ENCODE results near the gene TSACC. TPM values are rescaled to one million over a fixed set of nuclear protein-coding genes. Genes with fewer than 3 reads are reported as not detected.

The TSACC gene
- polyA plus RNA-seq, 3 donors, result 0.67 TPM; not detected in 2

DNA sequence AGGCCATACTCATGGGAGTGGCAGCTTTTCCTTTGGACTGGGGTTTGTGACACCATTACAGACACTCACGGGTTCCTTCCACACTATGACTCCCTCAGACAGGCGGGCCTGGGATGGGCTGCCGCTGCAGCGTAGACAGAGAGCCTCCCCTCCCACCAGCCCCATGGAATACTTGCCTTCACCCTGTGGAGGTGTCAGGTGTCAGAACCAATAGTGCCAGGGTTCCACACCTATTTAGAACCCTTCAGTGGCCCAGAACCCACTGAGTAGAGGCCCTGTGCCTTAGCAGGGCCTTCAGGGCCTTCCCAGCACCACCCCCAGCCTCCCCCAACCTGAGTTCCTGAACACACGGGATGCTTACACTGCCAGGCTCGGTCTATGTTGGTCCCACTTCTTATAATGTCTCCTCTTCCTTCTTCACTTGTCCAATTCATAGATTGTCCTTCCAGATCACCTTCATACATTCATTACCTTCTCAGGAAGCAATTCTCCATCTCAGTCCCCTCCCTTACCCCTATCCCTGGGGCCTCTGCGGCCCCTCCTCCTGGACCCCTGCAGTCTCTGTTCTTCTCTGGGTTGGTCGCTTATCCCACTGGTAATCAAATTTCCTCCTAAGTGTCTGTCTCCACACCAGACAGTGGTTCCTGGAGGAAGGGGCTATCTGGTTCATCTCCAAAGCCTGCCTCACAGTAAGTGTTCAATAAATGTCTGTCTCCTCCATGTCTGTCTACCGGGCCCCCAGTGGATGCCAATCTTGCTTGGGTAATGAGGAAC lies 29.2 kb downstream of the TSACC start:
- intact Hi-C loops (cut with micrococcal nuclease), result no loop called here
- TF ChIP-seq, protein P1, sequence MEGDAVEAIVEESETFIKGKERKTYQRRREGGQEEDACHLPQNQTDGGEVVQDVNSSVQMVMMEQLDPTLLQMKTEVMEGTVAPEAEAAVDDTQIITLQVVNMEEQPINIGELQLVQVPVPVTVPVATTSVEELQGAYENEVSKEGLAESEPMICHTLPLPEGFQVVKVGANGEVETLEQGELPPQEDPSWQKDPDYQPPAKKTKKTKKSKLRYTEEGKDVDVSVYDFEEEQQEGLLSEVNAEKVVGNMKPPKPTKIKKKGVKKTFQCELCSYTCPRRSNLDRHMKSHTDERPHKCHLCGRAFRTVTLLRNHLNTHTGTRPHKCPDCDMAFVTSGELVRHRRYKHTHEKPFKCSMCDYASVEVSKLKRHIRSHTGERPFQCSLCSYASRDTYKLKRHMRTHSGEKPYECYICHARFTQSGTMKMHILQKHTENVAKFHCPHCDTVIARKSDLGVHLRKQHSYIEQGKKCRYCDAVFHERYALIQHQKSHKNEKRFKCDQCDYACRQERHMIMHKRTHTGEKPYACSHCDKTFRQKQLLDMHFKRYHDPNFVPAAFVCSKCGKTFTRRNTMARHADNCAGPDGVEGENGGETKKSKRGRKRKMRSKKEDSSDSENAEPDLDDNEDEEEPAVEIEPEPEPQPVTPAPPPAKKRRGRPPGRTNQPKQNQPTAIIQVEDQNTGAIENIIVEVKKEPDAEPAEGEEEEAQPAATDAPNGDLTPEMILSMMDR (IDR thresholded peaks at IDR 0.05), result no peak
- Mint-ChIP-seq H3K27ac (no peak overlapping the region), H3K4me3 (peak overlapping the region in 1 of 2 donors; percentile 58), H3K27me3 (ENCODE audit: low read depth in 3 of 3) (peaks cover 26 to 60% (median 45%) of the 10 kb centered on the region in 3 donors), H3K36me3 (peaks cover 0 to 2% of the 10 kb centered on the region in 2 donors), H3K9me3 (peaks cover 0 to 3% (median 0%) of the 10 kb centered on the region in 7 donors), H3K4me1 (peaks cover 30% of the 10 kb centered on the region)
- Histone ChIP-seq H3K36me3 (replicated peaks in 1 of 2; ENCODE audit: control insufficient read depth in 1 of 2, insufficient read depth in 2 of 2, low read length in 2 of 2) (no peaks in the 10 kb centered on the region), H3K27me3 (ENCODE audit: control insufficient read depth in 2 of 2, insufficient read depth in 2 of 2, low read length in 2 of 2) (peaks cover 0 to 45% of the 10 kb centered on the region in 2 donors), H3K9ac (ENCODE audit: insufficient read depth, low read length, poor library complexity, severe bottlenecking) (no peak overlapping the region), H3K4me3 (replicated peaks in 1 of 3; ENCODE audit: low read depth in 2 of 3, low read length in 3 of 3) (no peak overlapping the region), H3K79me2 (ENCODE audit: insufficient read depth, low read length) (no peaks in the 10 kb centered on the region), H3K27ac (ENCODE audit: low read depth in 1 of 2, low read length in 2 of 2) (no peak overlapping the region), H4K20me1 (ENCODE audit: insufficient read depth, low read length) (no peaks in the 10 kb centered on the region), H2AFZ (ENCODE audit: insufficient read depth, low read depth, low read length, poor library complexity, severe bottlenecking) (no peak overlapping the region), H3K4me2 (replicated peaks; ENCODE audit: extremely low read depth, low read length, poor library complexity, severe bottlenecking) (no peak overlapping the region), H3K9me3 (replicated peaks in 1 of 2; ENCODE audit: control insufficient read depth in 1 of 2, insufficient read depth in 1 of 2, low read length in 2 of 2) (no peaks in the 10 kb centered on the region), H3K4me1 (ENCODE audit: control insufficient read depth in 1 of 2, insufficient read depth in 2 of 2, low read length in 2 of 2) (peaks cover 32 to 40% of the 10 kb centered on the region in 2 donors)
- DNase-seq, result no peak
- 86% methylated on average over 6 of the region's 9 CpGs for WGBS (ENCODE audit: insufficient coverage)

DNA sequence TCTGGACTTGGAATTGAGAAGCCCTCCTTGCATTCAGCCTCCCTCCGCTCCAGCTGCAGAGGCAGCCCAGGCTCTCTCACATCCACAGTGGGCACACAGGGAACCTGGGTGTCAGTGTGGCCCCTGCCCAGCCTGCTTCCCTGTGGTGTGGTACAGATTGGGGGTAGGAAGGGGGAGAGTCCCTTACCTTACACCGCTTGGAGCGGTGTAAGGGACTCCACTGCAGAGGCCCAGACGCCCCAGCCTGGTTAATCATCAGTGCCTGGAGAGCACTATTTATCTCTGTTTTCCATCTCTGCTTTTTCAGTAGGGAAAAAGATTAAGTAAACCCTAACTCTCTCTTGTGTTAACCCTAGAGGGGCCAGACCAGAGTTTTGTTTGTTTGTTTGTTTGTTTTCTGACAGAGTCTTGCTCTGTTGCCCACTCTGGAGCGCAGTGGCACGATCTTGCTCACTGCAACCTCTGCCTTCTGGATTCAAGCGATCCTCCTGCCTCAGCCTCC lies 29.9 kb downstream of the TSACC start:
- H3K4me1 Mint-ChIP-seq, result peaks cover 31% of the 10 kb centered on the region
- no CpG with 5 or more reads among the region's 7 CpGs for WGBS (ENCODE audit: insufficient coverage)
- peaks cover 0 to 3% (median 0%) of the 10 kb centered on the region in 7 donors for H3K9me3 Mint-ChIP-seq
- no peak for DNase-seq
- no peak overlapping the region for H3K27ac ChIP-seq (ENCODE audit: low read depth in 1 of 2, low read length in 2 of 2)
- no peaks in the 10 kb centered on the region for H4K20me1 ChIP-seq (ENCODE audit: insufficient read depth, low read length)
- intact Hi-C loops (cut with micrococcal nuclease), result no loop called here
- no peak overlapping the region for H3K4me2 ChIP-seq (replicated peaks; ENCODE audit: extremely low read depth, low read length, poor library complexity, severe bottlenecking)
- H3K27ac Mint-ChIP-seq, result no peak overlapping the region
- no peak overlapping the region for H3K9ac ChIP-seq (ENCODE audit: insufficient read depth, low read length, poor library complexity, severe bottlenecking)
- peaks cover 32 to 40% of the 10 kb centered on the region in 2 donors for H3K4me1 ChIP-seq (ENCODE audit: control insufficient read depth in 1 of 2, insufficient read depth in 2 of 2, low read length in 2 of 2)
- H2AFZ ChIP-seq (ENCODE audit: insufficient read depth, low read depth, low read length, poor library complexity, severe bottlenecking), result no peak overlapping the region
- H3K27me3 Mint-ChIP-seq (ENCODE audit: low read depth in 3 of 3), result peaks cover 26 to 56% (median 43%) of the 10 kb centered on the region in 3 donors
- no peaks in the 10 kb centered on the region for H3K79me2 ChIP-seq (ENCODE audit: insufficient read depth, low read length)
- H3K4me3 ChIP-seq (replicated peaks in 1 of 3; ENCODE audit: low read depth in 2 of 3, low read length in 3 of 3), result no peak overlapping the region
- H3K36me3 ChIP-seq (replicated peaks in 1 of 2; ENCODE audit: control insufficient read depth in 1 of 2, insufficient read depth in 2 of 2, low read length in 2 of 2), result no peaks in the 10 kb centered on the region
- H3K9me3 ChIP-seq (replicated peaks in 1 of 2; ENCODE audit: control insufficient read depth in 1 of 2, insufficient read depth in 1 of 2, low read length in 2 of 2), result no peaks in the 10 kb centered on the region
- peaks cover 0 to 45% of the 10 kb centered on the region in 2 donors for H3K27me3 ChIP-seq (ENCODE audit: control insufficient read depth in 2 of 2, insufficient read depth in 2 of 2, low read length in 2 of 2)
- TF ChIP-seq, protein P1 (IDR thresholded peaks at IDR 0.05), result no peak
- peaks cover 0 to 3% of the 10 kb centered on the region in 2 donors for H3K36me3 Mint-ChIP-seq
- peak overlapping the region; percentile 37 to 91 for H3K4me3 Mint-ChIP-seq

Data from CD14-positive monocyte (primary cell).